Stomach (tissue), 9 donors: ENCODE results near the gene CEP112. TPM values are rescaled to one million over a fixed set of nuclear protein-coding genes. Genes with fewer than 3 reads are reported as not detected.
"Not testable (repeated sequence)": the region's sequence is repeated elsewhere in the genome, so short reads cannot be mapped to it uniquely, and the experiment has no call there.

ENCODE experiments used
- DNase-seq, 2 donors: peaks; one replicate each; pipeline versions ENCODE4 v3.0.0 to v3.0.0-alpha.2; 2013 to 2019
- H3K27ac ChIP-seq, 5 donors: fragments of 200-600 bp in 4 of 5; sonication (generic) in 4 of 5; one replicate each; pipeline ENCODE4 v1.5.1; 2013 to 2019; ENCODE audit warnings: mild to moderate bottlenecking in 1 of 5, moderate library complexity in 1 of 5
- H3K27me3 ChIP-seq, 3 donors: fragments of 200-600 bp; sonication (generic); one replicate each; pipeline ENCODE4 v1.5.1; 2017 to 2019; ENCODE audit warnings: mixed run types in 1 of 3
- H3K36me3 ChIP-seq, 4 donors: fragments of 200-600 bp; sonication (generic); 1 replicate in 3 of 4; 2 replicates in 1 of 4; pipeline ENCODE4 v1.5.1; 2016 to 2019
- H3K4me1 ChIP-seq, 4 donors: fragments of 200-600 bp; sonication (generic); one replicate each; pipeline ENCODE4 v1.5.1; 2016 to 2019
- H3K4me3 ChIP-seq, 4 donors: fragments of 200-600 bp; sonication (generic) in 3 of 4; one replicate each; pipeline ENCODE4 v1.5.1; 2016 to 2019; ENCODE audit warnings: mild to moderate bottlenecking in 1 of 4
- H3K9me3 ChIP-seq, 4 donors: fragments of 200-600 bp; sonication (generic); one replicate each; pipeline ENCODE4 v1.5.1; 2016 to 2019
- CTCF ChIP-seq, 7 experiments: fragments of 450-650 bp in 4 of 7; fragments of 200-600 bp in 3 of 7; sonication (generic) in 3 of 7; IDR thresholded peaks; one replicate each; pipeline ENCODE4 v1.5.1; 2016 to 2019; ENCODE audit warnings: antibody characterized with exemption in 7 of 7, control low read depth in 2 of 7, mild to moderate bottlenecking in 1 of 7
- EP300 ChIP-seq: sonication (generic); formaldehyde crosslinking; IDR thresholded peaks from one replicate; pipeline ENCODE4 v1.6.1; 2017; ENCODE audit warnings: antibody characterized with exemption
- POLR2A ChIP-seq, 4 donors: fragments of 450-650 bp; IDR thresholded peaks; one replicate each; pipeline ENCODE4 v1.6.1; 2016; ENCODE audit warnings: antibody characterized with exemption in 4 of 4, control low read depth in 2 of 4, mild to moderate bottlenecking in 1 of 4, moderate library complexity in 1 of 4
- POLR2AphosphoS5 ChIP-seq, 3 donors: sonication (generic); formaldehyde crosslinking; IDR thresholded peaks; one replicate each; pipeline ENCODE4 v1.6.1; 2016; ENCODE audit warnings: antibody characterized with exemption in 3 of 3
- WGBS, 5 donors: extraction: QIAGEN DNeasy Blood & Tissue Kit in 3 of 5; methylation state at CpG; one replicate each; pipeline versions ENCODE4 v1.1.5 to v1.1.7; 2013 to 2018; 5-methylcytosine and 5-hydroxymethylcytosine counted together
- intact Hi-C: fragments of 100-400 bp; cut with DNase I; formaldehyde crosslinking; loops from one replicate; pipeline ENCODE4 v1.15.1; 2023; ENCODE audit warnings: low total_unique reads
- polyA plus RNA-seq, 3 donors: library from polyadenylated mRNA; stranded (reverse); fragments of 200-250 nt; gene quantifications; one replicate each; pipeline ENCODE4 v1.2.3, GENCODE V29; 2013
- total RNA-seq, 5 donors: library from RNA; depleted of rRNA; stranded (reverse); fragments of >200 nt; gene quantifications; one replicate each; pipeline versions ENCODE4 v1.1.0 to v1.2.3, GENCODE V29; 2014 to 2016
- donor health status: healthy with polysubstance abuse.
- donor health status: Bipolar disorder and iron deficiency.
- donor health status: healthy.

CEP112 gene
- total and polyA plus RNA-seq, 8 donors: 3.5 to 108 (median 13.3) TPM

GRCh38 chr17:65841089-65841488 is 350.8 kb downstream of the CEP112 start:
- WGBS, 5 donors: 75 to 91% (median 84%) methylated on average over 1 of the region's 1 CpG
- TF ChIP-seq CTCF (IDR thresholded peaks at IDR 0.05) (no peak), POLR2A (IDR thresholded peaks at IDR 0.05) (no peak), POLR2AphosphoS5 (IDR thresholded peaks at IDR 0.05) (no peak), EP300 (no peak)
- no peaks in the 10 kb centered on the region for H3K4me1 ChIP-seq
- no peaks in the 10 kb centered on the region for H3K27me3 ChIP-seq
- intact Hi-C loops: no loop called here
- no peak overlapping the region for H3K27ac ChIP-seq
- no peak overlapping the region for H3K4me3 ChIP-seq
- DNase-seq: no peak
- peaks cover 0 to 9% (median 4%) of the 10 kb centered on the region in 4 donors for H3K9me3 ChIP-seq
- no peaks in the 10 kb centered on the region for H3K36me3 ChIP-seq

GRCh38 chr17:65837232-65837631 is 354.7 kb downstream of the CEP112 start:
- H3K36me3 ChIP-seq, intact Hi-C loops, H3K4me3 ChIP-seq, H3K27me3 ChIP-seq, H3K27ac ChIP-seq, H3K4me1 ChIP-seq, DNase-seq: not testable (repeated sequence)
- 90 to 96% (median 95%) methylated on average over 18 to 24 of the region's 24 CpGs for WGBS, 5 donors
- peaks cover 0 to 32% (median 23%) of the 10 kb centered on the region in 4 donors for H3K9me3 ChIP-seq

GRCh38 chr17:65833214-65833613 is 358.7 kb downstream of the CEP112 start:
- intact Hi-C loops: no loop called here
- DNase-seq: no peak
- Histone ChIP-seq H3K36me3 (no peaks in the 10 kb centered on the region), H3K9me3 (peaks cover 0 to 40% (median 23%) of the 10 kb centered on the region in 4 donors), H3K4me1 (no peaks in the 10 kb centered on the region), H3K27me3 (no peaks in the 10 kb centered on the region), H3K4me3 (no peak overlapping the region), H3K27ac (no peak overlapping the region)
- 85 to 100% (median 88%) methylated on average over 1 of the region's 1 CpG for WGBS, 5 donors
- TF ChIP-seq POLR2AphosphoS5 (IDR thresholded peaks at IDR 0.05) (no peak), POLR2A (IDR thresholded peaks at IDR 0.05) (no peak), EP300 (no peak), CTCF (IDR thresholded peaks at IDR 0.05) (no peak)

GRCh38 chr17:65830356-65830755 is 361.6 kb downstream of the CEP112 start:
- intact Hi-C loops: no loop called here
- Histone ChIP-seq H3K36me3 (no peaks in the 10 kb centered on the region), H3K4me3 (no peak overlapping the region), H3K9me3 (peaks cover 0 to 33% (median 21%) of the 10 kb centered on the region in 4 donors), H3K27ac (no peak overlapping the region), H3K27me3 (no peaks in the 10 kb centered on the region), H3K4me1 (no peaks in the 10 kb centered on the region)
- no peak for DNase-seq
- no peak for TF ChIP-seq CTCF (IDR thresholded peaks at IDR 0.05)
- TF ChIP-seq EP300: no peak
- WGBS, 5 donors: 65 to 78% (median 74%) methylated on average over 2 of the region's 2 CpGs

GRCh38 chr17:65826577-65826976 is 365.4 kb downstream of the CEP112 start:
- intact Hi-C loops, H3K4me3 ChIP-seq, H3K9me3 ChIP-seq, H3K27me3 ChIP-seq, H3K4me1 ChIP-seq, H3K27ac ChIP-seq, H3K36me3 ChIP-seq, DNase-seq: not testable (repeated sequence)
- 80 to 95% (median 90%) methylated on average over 2 of the region's 2 CpGs for WGBS, 5 donors
